ENCODE results near the gene SLC46A3.
A peak's percentile ranks its signal among the peaks of the same experiment; 100 is the strongest.

Gene SLC46A3

DNA sequence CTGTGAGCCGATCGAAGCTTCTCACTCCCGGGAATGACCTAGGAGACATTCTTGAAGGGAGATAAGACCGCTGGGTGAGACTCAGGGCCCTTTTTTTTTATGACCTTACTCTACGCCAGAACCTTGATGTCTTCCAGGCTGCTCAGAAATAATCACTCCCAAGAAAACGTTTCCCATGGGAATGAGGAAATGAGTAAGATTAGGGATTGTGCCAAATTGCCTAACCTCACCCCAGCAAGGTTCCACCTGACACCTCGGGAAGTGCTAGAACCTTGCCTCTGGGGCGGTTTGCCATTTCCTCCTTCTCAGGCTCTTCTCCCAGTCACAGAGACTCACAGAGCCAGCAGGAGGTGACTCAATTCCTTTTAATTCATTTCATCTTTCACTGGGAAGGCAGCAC lies 2.3 kb downstream of the SLC46A3 start:
- CTCF ChIA-PET, result interaction anchor here (0.6 kb wide), 1 partner anchor 820 kb away, joined by 3 read pairs; no protein-coding TSS in a partner anchor
- POLR2A ChIA-PET, result no interaction called here
- TF ChIP-seq ARNT (IDR thresholded peaks at IDR 0.05) (no peak), FOXA1 (IDR thresholded peaks at IDR 0.05) (no peak), HDGF (IDR thresholded peaks at IDR 0.05; ENCODE audit: borderline replicate concordance) (no peak), ZNF384 (IDR thresholded peaks at IDR 0.05) (no peak), L3MBTL2 (conservative IDR thresholded peaks at IDR 0.05) (no peak), LEF1 (IDR thresholded peaks at IDR 0.05; ENCODE audit: borderline replicate concordance) (no peak), SP1 (IDR thresholded peaks at IDR 0.05) (no peak), TARDBP (IDR thresholded peaks at IDR 0.05) (no peak), CTBP1 (IDR thresholded peaks at IDR 0.05; ENCODE audit: borderline replicate concordance) (no peak), BHLHE40 (IDR thresholded peaks at IDR 0.05; ENCODE audit: borderline replicate concordance) (no peak), FOXK2 (IDR thresholded peaks at IDR 0.05) (no peak), NFRKB (IDR thresholded peaks at IDR 0.05) (no peak), FOXM1 (IDR thresholded peaks at IDR 0.05; ENCODE audit: borderline replicate concordance) (no peak), ELF4 (IDR thresholded peaks at IDR 0.05) (no peak), SUZ12 (IDR thresholded peaks at IDR 0.05) (no peak)
- TF ChIP-seq, protein P1, sequence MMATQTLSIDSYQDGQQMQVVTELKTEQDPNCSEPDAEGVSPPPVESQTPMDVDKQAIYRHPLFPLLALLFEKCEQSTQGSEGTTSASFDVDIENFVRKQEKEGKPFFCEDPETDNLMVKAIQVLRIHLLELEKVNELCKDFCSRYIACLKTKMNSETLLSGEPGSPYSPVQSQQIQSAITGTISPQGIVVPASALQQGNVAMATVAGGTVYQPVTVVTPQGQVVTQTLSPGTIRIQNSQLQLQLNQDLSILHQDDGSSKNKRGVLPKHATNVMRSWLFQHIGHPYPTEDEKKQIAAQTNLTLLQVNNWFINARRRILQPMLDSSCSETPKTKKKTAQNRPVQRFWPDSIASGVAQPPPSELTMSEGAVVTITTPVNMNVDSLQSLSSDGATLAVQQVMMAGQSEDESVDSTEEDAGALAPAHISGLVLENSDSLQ (IDR thresholded peaks at IDR 0.05), result no peak
- no peak for DNase-seq (ENCODE audit: extremely low spot score)

DNA sequence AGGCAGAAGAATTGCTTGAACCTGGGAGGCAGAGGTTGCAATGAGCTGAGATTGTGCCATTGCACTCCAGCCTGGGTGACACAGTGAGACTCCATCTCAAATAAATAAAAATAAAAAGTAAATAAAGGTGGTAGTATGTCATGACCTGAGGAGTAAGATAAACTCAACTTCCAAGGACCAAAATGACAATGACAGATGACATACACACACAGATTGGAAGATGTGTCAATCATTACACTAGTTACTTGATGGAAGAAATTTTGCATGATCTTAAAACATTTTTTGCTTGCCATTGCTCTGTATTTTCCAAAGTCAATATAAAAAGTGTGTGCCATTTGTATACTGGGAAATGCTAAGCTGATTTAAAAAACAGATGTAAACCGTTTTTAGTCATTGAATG lies 4.1 kb downstream of the SLC46A3 start:
- no peak for TF ChIP-seq ELF4 (IDR thresholded peaks at IDR 0.05)
- TF ChIP-seq, protein P1 (IDR thresholded peaks at IDR 0.05), result peak; percentile 56; the same call in 1 of the 2 replicates
- CTCF ChIA-PET, result no interaction called here
- no peak for DNase-seq (ENCODE audit: extremely low spot score)
- POLR2A ChIA-PET, result no interaction called here

DNA sequence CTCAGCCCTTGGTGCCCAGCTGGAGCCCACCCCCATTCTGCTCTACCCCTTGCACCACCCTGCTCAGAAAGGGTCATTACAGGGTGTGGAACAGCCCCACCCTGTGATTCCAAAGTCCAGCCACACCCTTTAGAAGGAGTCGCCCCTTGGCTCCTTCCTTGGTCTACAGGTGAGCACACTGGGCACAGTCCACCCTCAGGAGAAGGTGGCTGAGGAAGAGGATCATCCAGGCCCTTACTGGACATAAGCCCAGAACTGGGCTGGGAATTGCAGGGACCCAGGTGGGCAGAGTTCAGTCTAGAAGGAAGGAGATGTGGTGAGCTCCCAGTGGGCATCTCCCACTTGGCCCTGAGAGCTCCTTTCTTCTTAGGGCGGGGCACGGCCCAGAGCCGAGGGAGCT lies 8.6 kb downstream of the SLC46A3 start:
- ChIA-PET CTCF (no interaction called here), POLR2A (no interaction called here)
- TF ChIP-seq NFRKB (IDR thresholded peaks at IDR 0.05) (no peak), SP1 (IDR thresholded peaks at IDR 0.05) (no peak)
- no peak for DNase-seq (ENCODE audit: extremely low spot score)

DNA sequence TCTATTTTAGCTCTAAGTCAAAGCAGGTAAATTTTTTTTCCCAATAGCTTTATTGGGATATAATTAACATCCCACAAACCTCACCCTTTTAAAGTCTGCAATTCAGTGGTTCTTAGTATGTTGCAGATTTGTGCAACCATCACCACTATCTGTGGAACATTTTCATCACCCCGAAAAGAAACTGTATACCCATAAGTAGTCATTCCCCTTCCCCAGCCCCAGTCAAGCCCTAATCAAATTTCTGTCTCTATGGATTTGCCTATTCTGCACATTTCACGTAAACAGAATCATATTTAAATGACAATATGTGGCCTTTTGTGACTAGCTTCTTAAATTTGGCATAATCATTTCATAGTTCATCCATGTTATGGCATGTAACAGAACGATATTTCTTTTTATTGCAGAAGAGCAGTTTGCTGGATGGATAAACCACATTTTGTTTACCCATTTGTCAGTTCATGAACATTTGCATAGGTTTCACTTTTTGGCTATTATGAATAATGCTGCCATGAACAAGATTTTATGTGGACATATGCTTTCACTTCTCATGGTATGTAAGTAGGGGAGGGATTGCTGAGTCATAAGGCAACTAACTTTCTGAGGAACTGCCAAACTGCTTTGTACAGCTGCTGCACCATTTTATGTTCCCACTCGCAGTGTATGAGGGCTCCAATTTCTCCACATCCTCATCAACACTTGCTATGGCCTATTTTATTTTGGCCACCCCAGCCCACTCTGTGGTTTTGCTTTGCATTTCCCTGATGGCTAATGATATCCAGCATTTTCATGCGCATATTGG lies 10.9 kb downstream of the SLC46A3 start:
- POLR2A ChIA-PET, result no interaction called here

DNA sequence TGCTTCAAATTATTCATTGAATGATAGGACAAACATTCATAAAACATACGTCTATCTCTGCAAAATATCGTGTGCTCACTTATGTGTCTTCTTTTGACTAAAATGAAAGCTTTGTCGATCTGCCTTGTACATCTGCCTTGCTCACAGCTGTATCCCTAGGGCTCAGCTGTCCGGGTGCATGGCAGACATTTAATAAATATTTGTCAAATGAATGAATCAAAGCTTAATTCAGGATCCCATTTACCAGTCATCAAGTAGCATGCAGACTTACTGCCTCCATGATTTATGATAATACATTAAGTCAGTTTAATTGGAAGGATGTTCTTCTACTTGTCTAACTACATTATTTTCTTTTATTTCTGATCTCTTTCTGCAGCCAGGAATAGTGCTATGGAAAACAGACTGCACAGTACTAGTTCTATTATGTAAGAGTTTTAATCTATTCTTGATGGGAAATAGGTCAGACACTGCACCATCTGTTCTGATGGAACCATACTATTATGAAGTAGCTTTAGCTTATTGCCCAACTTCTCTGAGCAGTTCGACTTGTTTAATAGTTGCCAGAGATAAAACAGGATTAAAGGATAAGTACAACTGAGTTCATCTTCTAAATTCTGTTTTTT lies 13.2 kb downstream of the SLC46A3 start:
- TF ChIP-seq SP1 (IDR thresholded peaks at IDR 0.05) (no peak), NFRKB (IDR thresholded peaks at IDR 0.05) (no peak), ZNF384 (IDR thresholded peaks at IDR 0.05) (no peak), LEF1 (IDR thresholded peaks at IDR 0.05; ENCODE audit: borderline replicate concordance) (no peak), FOXM1 (IDR thresholded peaks at IDR 0.05; ENCODE audit: borderline replicate concordance) (no peak), TARDBP (IDR thresholded peaks at IDR 0.05) (no peak)
- ChIA-PET POLR2A (interaction anchor here (0.7 kb wide), 1 partner anchor 12 kb away, joined by 3 read pairs; no protein-coding TSS in a partner anchor), CTCF (no interaction called here)
- no peak for DNase-seq (ENCODE audit: extremely low spot score)

More for the DNA sequence above, 10.9 kb downstream of the SLC46A3 start:
- TF ChIP-seq ELF4 (IDR thresholded peaks at IDR 0.05) (no peak), CTBP1 (IDR thresholded peaks at IDR 0.05; ENCODE audit: borderline replicate concordance) (no peak), ARNT (IDR thresholded peaks at IDR 0.05) (no peak), LEF1 (IDR thresholded peaks at IDR 0.05; ENCODE audit: borderline replicate concordance) (no peak), BHLHE40 (IDR thresholded peaks at IDR 0.05; ENCODE audit: borderline replicate concordance) (no peak), SP1 (IDR thresholded peaks at IDR 0.05) (no peak), TARDBP (IDR thresholded peaks at IDR 0.05) (no peak), L3MBTL2 (conservative IDR thresholded peaks at IDR 0.05) (no peak), FOXM1 (IDR thresholded peaks at IDR 0.05; ENCODE audit: borderline replicate concordance) (no peak), SUZ12 (IDR thresholded peaks at IDR 0.05) (no peak), NFRKB (IDR thresholded peaks at IDR 0.05) (no peak), FOXA1 (IDR thresholded peaks at IDR 0.05) (no peak), ZNF384 (IDR thresholded peaks at IDR 0.05) (no peak), FOXK2 (IDR thresholded peaks at IDR 0.05) (no peak), HDGF (IDR thresholded peaks at IDR 0.05; ENCODE audit: borderline replicate concordance) (no peak)
- TF ChIP-seq, protein P1 (IDR thresholded peaks at IDR 0.05), result no peak
- CTCF ChIA-PET, result no interaction called here
- no peak for DNase-seq (ENCODE audit: extremely low spot score)

DNA sequence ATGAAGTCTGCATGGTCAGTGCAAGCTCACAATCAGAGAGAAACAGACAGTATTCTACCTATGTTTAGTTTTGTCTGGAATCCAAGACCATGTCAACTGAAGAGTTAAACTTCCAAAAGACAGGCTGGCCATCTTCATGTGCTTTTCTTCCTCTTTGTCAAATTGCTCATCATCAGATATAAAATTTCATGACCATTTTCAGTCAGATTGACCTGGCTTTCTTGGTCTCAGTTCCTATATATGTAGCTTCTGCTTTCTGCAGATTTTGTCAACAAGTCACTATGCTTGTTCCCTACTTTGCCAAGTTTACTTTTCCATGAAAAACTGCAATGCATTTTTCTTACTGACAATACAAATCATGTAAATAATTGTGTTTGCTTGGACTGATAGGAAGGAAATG lies 13.9 kb downstream of the SLC46A3 start:
- CTCF ChIA-PET, result no interaction called here
- POLR2A ChIA-PET, result no interaction called here
- DNase-seq (ENCODE audit: extremely low spot score), result no peak
- TF ChIP-seq, protein P1 (IDR thresholded peaks at IDR 0.05), result no peak
- no peak for TF ChIP-seq FOXK2 (IDR thresholded peaks at IDR 0.05)

All from HEK293T (cell line).